Forelimb muscle (tissue), 1 donor: ENCODE measurements around the gene ENTPD2. TPM values are rescaled to one million over a fixed set of nuclear protein-coding genes. Genes with fewer than 3 reads are reported as not detected.
"Not testable (repeated sequence)": the region's sequence is repeated elsewhere in the genome, so short reads cannot be mapped to it uniquely, and the experiment has no call there.

Experiments
- DNase-seq: peaks from one replicate; pipeline ENCODE4 v3.0.0-alpha.2; 2013; ENCODE audit warnings: low read depth
- polyA plus RNA-seq: library from polyadenylated mRNA; unstranded; fragments of 120-200 nt; gene quantifications from one replicate; pipeline ENCODE4 v1.2.1, GENCODE V29; 2013; ENCODE audit not compliant: insufficient read length

The ENTPD2 gene
- polyA plus RNA-seq, 1 donor = 16.2 TPM

- DNase-seq = no peak
Measured at GRCh38 chr9:137064027-137064879, 10.4 kb upstream of the ENTPD2 start.

GRCh38 chr9:137063311-137064026, 9.6 kb upstream of the ENTPD2 start:
- DNase-seq = no peak

- not testable (repeated sequence) for DNase-seq
Measured at GRCh38 chr9:137062798-137063197, 8.9 kb upstream of the ENTPD2 start.

GRCh38 chr9:137062384-137062783, 8.5 kb upstream of the ENTPD2 start:
- DNase-seq = no peak

GRCh38 chr9:137058521-137059234, 4.8 kb upstream of the ENTPD2 start:
- no peak for DNase-seq

- no peak for DNase-seq
Measured at GRCh38 chr9:137057545-137057944, 3.7 kb upstream of the ENTPD2 start.

- no peak for DNase-seq
Measured at GRCh38 chr9:137056739-137057415, 3.0 kb upstream of the ENTPD2 start.

- peak; percentile 60 for DNase-seq
Measured at GRCh38 chr9:137055385-137056364, 1.8 kb upstream of the ENTPD2 start.

GRCh38 chr9:137054932-137055384, 1.1 kb upstream of the ENTPD2 start:
- no peak for DNase-seq

GRCh38 chr9:137052998-137053943, 590 bp downstream of the ENTPD2 start:
- DNase-seq = no peak

GRCh38 chr9:137052293-137052692, 1.6 kb downstream of the ENTPD2 start:
- no peak for DNase-seq

GRCh38 chr9:137051145-137051724, 2.6 kb downstream of the ENTPD2 start:
- DNase-seq = no peak

- DNase-seq = no peak
Measured at GRCh38 chr9:137050570-137050969, 3.3 kb downstream of the ENTPD2 start.

GRCh38 chr9:137049544-137050449, 4.1 kb downstream of the ENTPD2 start:
- no peak for DNase-seq

GRCh38 chr9:137048655-137049543, 5.0 kb downstream of the ENTPD2 start:
- DNase-seq = no peak

GRCh38 chr9:137046088-137046787, 7.6 kb downstream of the ENTPD2 start, which contains the start of gene NPDC1:
NPDC1 (minus strand) TSS chr9:137046177; CDS start chr9:137045989, 188 bp downstream.
- DNase-seq = no peak
